Measurements from ENCODE around the gene UNC93A.
A peak's percentile ranks its signal among the peaks of the same experiment; 100 is the strongest.
"Not testable (repeated sequence)": the region's sequence is repeated elsewhere in the genome, so short reads cannot be mapped to it uniquely, and the experiment has no call there.

UNC93A gene

DNA sequence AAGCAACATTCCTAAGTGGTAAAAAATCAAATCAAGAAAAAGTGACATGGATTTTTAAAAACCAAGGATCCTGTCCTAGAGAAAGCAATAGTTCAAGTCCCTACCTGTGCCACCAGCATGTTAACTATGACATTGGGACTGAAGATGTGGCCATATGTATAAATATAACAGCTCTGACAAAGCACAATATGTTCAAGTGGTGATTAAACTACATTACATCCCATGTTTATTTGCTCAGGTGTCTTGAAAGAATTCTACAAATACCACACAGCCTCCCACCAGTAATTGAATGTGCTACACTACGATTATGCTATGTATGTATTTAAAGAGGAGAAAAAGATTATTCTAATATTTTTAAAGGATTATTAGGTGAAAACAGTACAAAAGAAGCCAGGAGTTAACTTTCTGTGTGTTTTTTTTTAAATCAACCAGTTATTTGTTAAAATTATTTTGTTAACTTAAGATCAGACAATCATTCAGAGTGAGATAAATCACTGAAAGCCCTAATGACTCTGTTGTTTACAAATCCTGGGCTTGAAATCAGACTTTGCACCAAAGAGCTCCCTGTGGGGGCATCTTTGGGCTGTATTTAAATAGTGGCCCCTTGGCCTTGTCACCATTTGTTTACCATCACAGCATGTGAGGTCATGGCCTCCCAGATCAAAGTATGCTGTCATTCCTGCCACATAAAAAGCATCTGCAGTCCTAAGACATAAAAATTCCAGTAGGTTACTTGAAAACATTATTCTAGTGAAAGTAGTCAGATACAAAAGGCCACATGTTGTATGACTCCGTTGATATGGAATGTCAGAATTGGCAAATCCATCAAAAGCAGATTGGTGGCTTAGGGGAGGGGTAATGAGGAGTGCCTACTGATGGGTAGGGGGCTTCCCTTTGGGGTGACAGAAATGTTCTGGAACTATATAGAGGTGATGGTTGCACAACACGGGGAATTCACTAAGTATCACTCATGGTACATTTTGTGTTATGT lies 50.8 kb downstream of the UNC93A start:
- Mint-ChIP-seq H3K27me3 (peaks cover 19% of the 10 kb centered on the region), H3K9me3 (peaks cover 2% of the 10 kb centered on the region), H3K36me3 (no peaks in the 10 kb centered on the region), H3K4me1 (peaks cover under 1% of the 10 kb centered on the region), H3K27ac (no peak overlapping the region), H3K4me3 (no peak overlapping the region)
- ATAC-seq (ENCODE audit: low read depth), result no peak
- no peak for DNase-seq (ENCODE audit: low spot score in 2 of 2)

DNA sequence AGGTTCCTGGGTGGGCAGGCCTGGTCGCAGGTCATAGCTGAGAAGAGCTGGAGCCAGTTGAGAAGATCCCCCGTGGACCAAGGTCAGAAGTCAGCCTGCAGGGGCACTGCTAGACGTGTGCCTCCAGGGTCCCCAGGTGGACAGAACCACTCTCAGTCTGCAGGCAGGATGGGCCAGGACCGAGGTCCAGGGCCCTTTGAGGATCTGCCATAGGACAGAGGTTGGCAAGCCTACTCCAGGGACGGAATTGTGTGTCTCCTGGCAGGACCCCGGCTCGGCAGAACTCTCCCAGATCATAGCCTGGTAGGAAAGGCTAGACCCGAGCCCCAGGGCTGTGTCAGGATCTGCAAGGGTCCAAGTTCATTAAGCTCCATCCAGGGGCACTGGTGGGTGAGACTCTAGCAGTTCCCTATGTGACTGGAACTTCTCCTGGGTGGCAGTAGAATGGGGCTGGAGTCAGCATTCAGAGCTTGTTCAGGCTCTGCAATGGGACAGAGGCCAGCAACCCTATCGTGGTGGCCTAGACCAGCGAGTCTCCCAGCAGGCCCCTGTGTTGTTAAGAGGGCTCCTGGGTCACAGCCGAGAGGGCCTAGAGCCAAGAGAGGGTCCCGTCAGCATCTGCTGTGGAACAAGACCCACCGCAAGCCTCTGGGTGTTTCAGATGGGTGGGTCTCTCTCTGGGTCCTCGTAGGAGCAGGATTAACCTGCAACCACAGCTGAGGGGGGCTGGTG lies 51.9 kb downstream of the UNC93A start:
- DNase-seq (ENCODE audit: low spot score in 2 of 2) (no peak), ATAC-seq (ENCODE audit: low read depth) (no peak)
- Mint-ChIP-seq H3K27ac (no peak overlapping the region), H3K4me1 (peaks cover 7% of the 10 kb centered on the region), H3K4me3 (no peak overlapping the region), H3K27me3 (peaks cover 24% of the 10 kb centered on the region), H3K9me3 (peaks cover 2% of the 10 kb centered on the region), H3K36me3 (no peaks in the 10 kb centered on the region)

DNA sequence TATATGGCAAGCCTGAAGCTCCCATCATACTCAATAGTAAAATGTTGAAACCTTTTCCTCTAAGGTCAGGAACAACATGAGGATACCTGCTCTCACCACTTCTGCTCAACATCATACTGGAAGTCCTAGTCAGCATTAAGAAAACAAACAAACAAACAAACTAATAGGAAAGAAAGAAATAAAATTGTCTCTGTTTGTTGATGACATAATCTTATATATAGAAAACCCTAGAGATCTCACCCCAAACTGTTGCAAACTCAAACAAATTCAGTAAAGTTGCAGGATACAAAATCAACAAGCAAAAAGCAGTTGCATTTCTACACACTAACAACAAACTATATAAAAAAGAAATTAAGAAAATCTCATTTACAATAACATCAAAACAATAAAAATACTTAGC lies 54.2 kb downstream of the UNC93A start:
- Mint-ChIP-seq H3K27ac (no peak overlapping the region), H3K27me3 (peaks cover 27% of the 10 kb centered on the region), H3K9me3 (no peaks in the 10 kb centered on the region), H3K4me3 (no peak overlapping the region), H3K4me1 (peaks cover 12% of the 10 kb centered on the region), H3K36me3 (no peaks in the 10 kb centered on the region)
- DNase-seq (ENCODE audit: low spot score in 2 of 2) (no peak), ATAC-seq (ENCODE audit: low read depth) (no peak)

DNA sequence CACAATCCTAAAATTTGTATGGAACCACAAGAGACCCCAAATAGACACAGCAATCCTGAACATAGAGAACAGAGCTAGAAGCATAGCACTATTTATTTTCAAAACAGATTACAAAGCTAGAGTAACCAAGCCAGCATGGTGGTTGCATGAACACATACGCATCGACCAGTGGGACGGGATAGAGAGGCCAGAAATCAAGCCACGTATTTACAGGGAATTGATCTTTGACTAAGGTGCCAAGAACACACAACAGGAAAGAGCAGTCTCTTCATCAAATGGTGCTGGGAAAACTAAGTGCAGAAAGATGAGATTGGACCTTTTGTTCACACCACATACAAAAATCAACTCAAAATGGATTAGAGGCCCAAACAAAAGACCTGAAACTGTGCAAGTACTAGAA lies 54.8 kb downstream of the UNC93A start:
- Mint-ChIP-seq H3K27ac (no peak overlapping the region), H3K9me3 (no peaks in the 10 kb centered on the region), H3K4me1 (peaks cover 15% of the 10 kb centered on the region), H3K4me3 (no peak overlapping the region), H3K27me3 (peaks cover 25% of the 10 kb centered on the region), H3K36me3 (no peaks in the 10 kb centered on the region)
- DNase-seq (ENCODE audit: low spot score in 2 of 2), result no peak
- no peak for ATAC-seq (ENCODE audit: low read depth)

DNA sequence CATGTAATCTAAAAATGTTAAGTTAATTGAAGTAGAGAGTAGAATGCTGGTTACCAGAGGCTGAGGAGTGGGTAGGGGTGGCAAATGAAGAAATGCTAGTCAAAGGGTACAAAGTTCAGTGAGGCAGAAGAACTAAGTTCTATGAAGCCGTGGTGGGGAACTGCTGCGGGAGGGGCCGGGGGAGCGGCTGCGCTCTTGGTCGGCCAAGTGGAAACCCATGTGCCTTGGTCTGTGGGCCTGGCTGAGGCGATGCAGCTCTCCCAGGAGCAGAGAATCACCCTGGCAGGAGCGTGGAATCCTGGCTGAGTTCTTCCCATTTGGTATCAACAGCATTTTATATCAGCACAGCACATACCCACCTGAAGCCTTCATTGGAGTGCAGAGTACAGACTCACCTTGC lies 56.1 kb downstream of the UNC93A start:
- no peaks in the 10 kb centered on the region for H3K9me3 Mint-ChIP-seq

DNA sequence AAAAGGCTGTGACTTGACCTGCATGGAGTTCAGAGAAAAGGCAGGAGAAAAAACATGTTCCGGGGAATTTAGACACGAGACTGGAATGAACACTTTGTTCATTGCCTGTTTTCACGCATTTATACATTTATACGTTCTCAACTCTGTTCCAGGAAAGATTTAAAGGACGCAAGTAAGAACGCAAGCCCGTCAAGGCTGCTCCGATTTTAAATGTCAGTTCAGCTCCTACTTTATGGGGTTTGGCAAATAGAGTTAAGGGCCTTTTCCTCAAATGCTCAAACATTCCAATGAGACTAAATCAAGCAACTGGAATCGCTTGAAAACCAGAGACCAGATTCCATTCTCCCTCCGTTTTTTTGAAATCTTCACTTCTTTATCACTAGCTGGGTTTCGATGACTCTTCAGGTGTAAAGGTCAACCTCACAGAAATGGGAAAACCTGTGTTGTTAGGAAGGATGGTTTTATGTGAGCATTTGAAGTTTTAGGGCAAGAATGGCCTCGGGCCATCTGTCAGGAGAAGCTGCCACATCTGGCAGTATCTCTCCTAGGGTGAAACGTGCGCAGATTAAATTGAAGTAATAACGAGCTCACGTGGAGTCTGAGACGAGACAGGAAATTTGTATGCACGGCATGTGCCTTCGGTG lies 58.6 kb downstream of the UNC93A start:
- Mint-ChIP-seq H3K9me3 (no peaks in the 10 kb centered on the region), H3K27me3 (peaks cover 22% of the 10 kb centered on the region), H3K27ac (no peak overlapping the region), H3K4me1 (peaks cover 24% of the 10 kb centered on the region), H3K36me3 (peaks cover 3% of the 10 kb centered on the region), H3K4me3 (peak overlapping the region; percentile 86)
- ATAC-seq (ENCODE audit: low read depth) (no peak), DNase-seq (ENCODE audit: low spot score in 2 of 2) (no peak)

More for the DNA sequence above, 56.1 kb downstream of the UNC93A start:
- H3K4me1 Mint-ChIP-seq, result peaks cover 23% of the 10 kb centered on the region
- H3K36me3 Mint-ChIP-seq, result no peaks in the 10 kb centered on the region
- H3K27ac Mint-ChIP-seq, result no peak overlapping the region
- ATAC-seq (ENCODE audit: low read depth) (no peak), DNase-seq (ENCODE audit: low spot score in 2 of 2) (no peak)
- H3K27me3 Mint-ChIP-seq, result peaks cover 21% of the 10 kb centered on the region
- H3K4me3 Mint-ChIP-seq, result no peak overlapping the region

DNA sequence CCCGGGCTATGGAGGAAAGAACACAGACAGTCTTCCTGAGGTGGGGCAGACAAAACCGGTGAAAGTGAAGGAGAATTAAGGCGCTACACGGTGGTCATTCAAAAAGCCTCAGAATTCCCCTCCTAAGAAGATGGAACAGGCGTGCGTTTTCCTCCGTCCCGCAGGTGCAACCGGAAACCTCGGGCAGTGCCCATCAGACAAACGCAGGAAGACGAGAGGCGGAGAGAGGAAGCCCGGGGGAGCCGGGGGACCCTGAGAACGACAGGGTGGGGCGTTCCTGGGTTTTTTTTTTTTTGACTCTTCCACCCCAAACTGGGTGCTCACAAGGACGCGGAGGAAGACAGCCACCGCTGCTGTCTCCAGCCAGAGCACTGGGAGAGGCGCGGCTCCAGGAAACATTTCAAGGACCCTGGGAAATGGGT lies 59.2 kb downstream of the UNC93A start:
- no peaks in the 10 kb centered on the region for H3K9me3 Mint-ChIP-seq
- peak overlapping the region; percentile 86 for H3K4me3 Mint-ChIP-seq
- H3K27me3 Mint-ChIP-seq, result peaks cover 20% of the 10 kb centered on the region
- no peak for DNase-seq (ENCODE audit: low spot score in 2 of 2)
- H3K36me3 Mint-ChIP-seq, result peaks cover 3% of the 10 kb centered on the region
- no peak overlapping the region for H3K27ac Mint-ChIP-seq
- no peak for ATAC-seq (ENCODE audit: low read depth)
- H3K4me1 Mint-ChIP-seq, result peaks cover 24% of the 10 kb centered on the region

DNA sequence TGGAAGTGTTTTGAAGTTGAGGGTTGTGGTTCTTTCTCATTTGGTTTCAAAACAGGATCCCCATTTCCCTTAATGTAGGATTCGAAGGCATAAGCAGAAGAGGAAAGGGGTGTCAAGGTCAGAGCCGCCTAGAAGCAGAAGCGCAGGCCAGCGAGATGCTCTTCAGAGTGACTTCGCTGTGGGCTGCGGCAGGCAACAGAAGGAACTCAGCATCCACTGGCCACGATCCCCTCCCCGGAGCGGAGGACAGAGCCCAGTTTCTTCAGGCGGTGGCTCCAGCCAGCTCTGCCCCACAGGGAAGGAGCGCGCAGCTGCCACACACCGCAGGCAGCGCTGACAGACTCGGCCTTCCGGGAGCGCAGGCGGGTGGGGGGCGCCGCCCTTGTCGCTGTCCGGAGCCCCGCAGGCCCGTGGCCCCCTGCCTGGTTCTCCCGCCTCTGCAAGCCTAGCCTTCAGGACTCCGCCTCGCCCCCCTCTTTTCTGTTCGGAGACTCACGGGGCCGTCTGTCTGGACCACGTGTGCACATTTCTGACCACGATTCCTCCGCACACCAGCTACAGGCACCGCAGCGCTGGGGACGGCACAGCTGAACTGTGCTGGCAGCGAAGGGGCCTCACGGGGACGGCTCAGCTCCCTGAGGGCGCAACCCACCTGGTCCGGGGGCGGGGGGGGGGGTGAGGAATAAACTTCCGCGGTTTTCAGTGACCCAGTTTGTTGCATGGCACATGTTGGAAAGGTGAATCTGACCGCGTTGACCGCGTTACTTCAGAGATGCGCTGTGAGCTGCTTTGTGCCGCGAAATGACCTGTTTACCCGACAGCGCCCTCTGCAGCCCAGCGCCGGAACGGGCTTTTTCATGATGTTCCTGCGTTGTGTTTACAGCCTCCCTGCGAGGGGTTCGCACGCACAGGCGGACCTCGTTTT lies 59.9 kb downstream of the UNC93A start:
- peaks cover 16% of the 10 kb centered on the region for H3K27me3 Mint-ChIP-seq
- peaks cover 3% of the 10 kb centered on the region for H3K36me3 Mint-ChIP-seq
- ATAC-seq (ENCODE audit: low read depth) (peak; percentile 76), DNase-seq (ENCODE audit: low spot score in 2 of 2) (peak; percentile 79 to 83)
- H3K27ac Mint-ChIP-seq, result peak overlapping the region; percentile 59
- H3K4me3 Mint-ChIP-seq, result peak overlapping the region; percentile 86
- H3K9me3 Mint-ChIP-seq, result no peaks in the 10 kb centered on the region
- peaks cover 24% of the 10 kb centered on the region for H3K4me1 Mint-ChIP-seq

DNA sequence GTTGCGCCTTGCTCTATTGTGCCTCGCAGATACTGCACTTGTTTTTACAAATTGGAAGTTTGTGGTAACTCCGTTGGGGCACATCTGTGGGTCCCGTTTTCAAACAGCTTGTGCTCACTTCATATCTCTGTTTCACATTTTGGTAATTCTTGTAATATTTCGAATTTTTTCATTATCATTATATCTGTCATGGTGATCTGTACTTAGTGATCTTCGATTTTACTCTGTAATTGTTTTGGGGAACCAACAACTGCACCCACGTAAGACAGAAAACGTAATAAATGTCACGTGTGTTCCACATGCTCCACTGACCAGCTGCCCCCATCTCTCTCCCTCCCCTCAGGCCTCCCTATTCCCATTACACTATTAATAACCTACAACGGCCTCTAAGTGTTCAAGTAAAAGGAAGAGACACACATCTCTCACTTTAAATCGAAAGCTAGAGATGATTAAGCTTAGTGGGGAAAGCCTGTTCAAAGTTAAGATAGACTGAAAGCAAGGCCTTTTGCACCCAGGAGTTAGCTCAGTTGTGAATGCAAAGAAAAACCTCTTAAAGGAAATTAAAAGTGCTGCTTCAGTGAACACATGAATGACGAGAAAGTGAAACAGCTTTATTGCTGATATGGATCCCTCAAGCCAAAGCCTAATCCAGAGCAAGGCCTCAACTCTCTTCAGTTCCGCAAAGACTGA lies 60.7 kb downstream of the UNC93A start:
- DNase-seq (ENCODE audit: low spot score in 2 of 2), result no peak
- peak overlapping the region; percentile 59 for H3K27ac Mint-ChIP-seq

DNA sequence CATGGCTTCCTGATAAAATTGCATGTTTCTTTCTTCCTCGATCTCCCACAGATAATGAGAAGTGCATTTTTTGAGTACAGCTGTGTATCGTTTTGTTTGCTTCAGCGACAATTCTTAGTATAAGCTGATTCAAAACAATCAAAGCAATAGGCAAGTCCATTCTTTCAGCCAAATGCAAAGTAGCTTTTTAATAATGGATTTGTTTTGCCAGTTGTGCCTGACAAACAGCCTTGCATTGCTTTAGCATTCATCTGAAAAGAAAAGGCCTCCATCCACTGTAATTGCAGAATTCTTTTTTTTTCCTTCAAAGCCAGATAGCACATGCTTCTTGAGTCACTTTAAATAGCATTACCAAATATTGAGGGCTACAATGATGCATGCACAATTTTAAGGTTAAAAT lies 65.8 kb downstream of the UNC93A start:
- H3K36me3 Mint-ChIP-seq, result peaks cover 3% of the 10 kb centered on the region
- ATAC-seq (ENCODE audit: low read depth) (no peak), DNase-seq (ENCODE audit: low spot score in 2 of 2) (no peak)
- H3K9me3 Mint-ChIP-seq, result no peaks in the 10 kb centered on the region
- H3K27ac Mint-ChIP-seq, result no peak overlapping the region
- H3K4me3 Mint-ChIP-seq, result no peak overlapping the region
- peaks cover 13% of the 10 kb centered on the region for H3K27me3 Mint-ChIP-seq
- H3K4me1 Mint-ChIP-seq, result peaks cover 4% of the 10 kb centered on the region

More for the DNA sequence above, 60.7 kb downstream of the UNC93A start:
- Mint-ChIP-seq H3K27me3 (peaks cover 15% of the 10 kb centered on the region), H3K4me1 (peaks cover 24% of the 10 kb centered on the region), H3K36me3 (peaks cover 3% of the 10 kb centered on the region), H3K4me3 (peak overlapping the region; percentile 86), H3K9me3 (no peaks in the 10 kb centered on the region)
- ATAC-seq (ENCODE audit: low read depth), result peak; percentile 19

DNA sequence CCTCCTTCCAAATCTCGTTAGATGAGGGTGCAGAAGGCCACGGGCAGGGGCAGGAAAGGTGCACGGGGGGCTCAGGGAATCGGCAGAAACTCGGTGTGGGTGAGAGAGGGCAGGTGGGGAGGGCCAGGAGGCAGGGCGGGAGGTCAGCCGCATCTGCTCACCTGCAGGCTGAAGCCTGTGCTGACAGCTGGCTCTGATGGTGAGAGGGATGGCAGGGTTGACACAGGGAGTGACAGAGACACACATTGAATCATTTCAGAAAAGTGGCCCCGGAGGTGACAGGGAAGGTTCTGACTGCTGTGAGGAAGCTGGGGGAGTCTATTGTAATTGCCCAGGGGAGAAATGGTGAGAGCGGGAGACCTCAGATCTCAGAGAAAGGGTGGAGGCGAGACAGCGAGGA lies 67.3 kb downstream of the UNC93A start:
- DNase-seq (ENCODE audit: low spot score in 2 of 2); H3K9me3 Mint-ChIP-seq; H3K4me1 Mint-ChIP-seq; H3K36me3 Mint-ChIP-seq; ATAC-seq (ENCODE audit: low read depth); H3K27ac Mint-ChIP-seq; H3K4me3 Mint-ChIP-seq: not testable (repeated sequence)
- H3K27me3 Mint-ChIP-seq, result peaks cover 12% of the 10 kb centered on the region

DNA sequence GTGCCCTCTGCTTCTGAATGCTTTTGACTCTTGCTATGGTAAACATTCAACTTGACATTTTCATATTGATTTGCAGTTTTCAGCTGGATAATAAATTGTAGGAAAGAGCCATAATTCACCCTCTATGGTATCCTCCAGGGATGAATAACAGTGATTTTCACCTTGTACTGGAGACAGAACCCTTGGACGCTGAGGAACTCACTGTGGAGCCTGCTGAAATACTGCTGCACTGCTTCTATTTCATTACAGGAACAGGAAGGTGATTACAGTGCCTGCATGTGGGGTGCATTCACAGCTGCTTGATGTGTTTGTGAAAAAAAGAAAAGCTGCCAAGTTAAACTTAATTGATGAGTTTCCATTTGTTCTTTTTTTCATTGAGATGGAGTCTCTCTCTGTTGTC lies 70.1 kb downstream of the UNC93A start:
- H3K36me3 Mint-ChIP-seq; DNase-seq (ENCODE audit: low spot score in 2 of 2); H3K4me1 Mint-ChIP-seq; ATAC-seq (ENCODE audit: low read depth); H3K9me3 Mint-ChIP-seq; H3K4me3 Mint-ChIP-seq; H3K27ac Mint-ChIP-seq: not testable (repeated sequence)
- H3K27me3 Mint-ChIP-seq, result peaks cover 13% of the 10 kb centered on the region
